Endothelial cell of umbilical vein (primary cell): ENCODE measurements around the gene TMC4. TPM values are rescaled to one million over a fixed set of nuclear protein-coding genes. Genes with fewer than 3 reads are reported as not detected.

Experiments used
- BruUV-seq: library from RNA; stranded (reverse); fragments of 400-500 nt; replicated peaks from 2 replicates; lab custom pipeline; 2021; lab: Mats Ljungman, UMichigan
- CTCF ChIA-PET: fragments of 300-600, 350-600 bp; sonication (Branson Sonifier 250); formaldehyde crosslinking; loops from one replicate; lab custom pipeline; 2021; ENCODE audit warnings: antibody characterized with exemption, inconsistent platforms; lab: Charles Lee
- POLR2A ChIA-PET: fragments of 300-600, 350-600 bp; sonication (Branson Sonifier 250); formaldehyde crosslinking; loops from one replicate; lab custom pipeline; 2021; ENCODE audit warnings: antibody characterized with exemption, inconsistent platforms; lab: Charles Lee
- DNase-seq: peaks from one replicate; pipeline ENCODE4 v3.0.0-alpha.2; 2011; ENCODE audit warnings: low read depth, low spot score
- FAIRE-seq: peaks from 2 replicates; lab custom pipeline; 2011; peaks lifted over from hg19 to GRCh38; lab: Jason Lieb, UNC
- H2AFZ ChIP-seq: 2 replicates; pipeline ENCODE4 v1.6.0; 2012; ENCODE audit warnings: low read depth, low read length, control low read depth, inconsistent platforms
- H3K27ac ChIP-seq: 2 replicates; pipeline ENCODE4 v1.5.1; 2011; ENCODE audit warnings: low read depth, mild to moderate bottlenecking, control low read depth, low read length, moderate library complexity; ENCODE audit not compliant: insufficient read depth
- H3K27me3 ChIP-seq, 2 experiments: 2 replicates each; pipeline versions ENCODE4 v1.6.0 to v1.6.1; 2011; ENCODE audit warnings: low read length in 2 of 2, mixed read lengths in 1 of 2; ENCODE audit not compliant: control insufficient read depth in 2 of 2, insufficient read depth in 2 of 2
- H3K36me3 ChIP-seq, 2 experiments: 2 replicates in 1 of 2; 3 replicates in 1 of 2; pipeline ENCODE4 v1.5.1; 2011; ENCODE audit warnings: low read length in 2 of 2, mild to moderate bottlenecking in 1 of 2, moderate library complexity in 1 of 2; ENCODE audit not compliant: control insufficient read depth in 2 of 2, insufficient read depth in 2 of 2; ENCODE audit errors: extremely low read depth in 1 of 2
- H3K4me1 ChIP-seq: 3 replicates; pipeline ENCODE4 v1.5.1; 2011; ENCODE audit warnings: mild to moderate bottlenecking, low read length; ENCODE audit not compliant: control insufficient read depth, insufficient read depth; ENCODE audit errors: extremely low read depth
- H3K4me2 ChIP-seq: 2 replicates; pipeline ENCODE4 v1.6.1; 2011; ENCODE audit warnings: low read length, control low read depth, mixed read lengths; ENCODE audit not compliant: insufficient read depth
- H3K4me3 ChIP-seq, 3 experiments: fragments of 200-600 bp in 1 of 3; sonication (generic), shearing (Covaris generic) in 1 of 3; replicated peaks in 1 of 3; 2 replicates each; pipeline ENCODE4 v1.5.1; 2011 to 2016; ENCODE audit warnings: control low read depth in 3 of 3, low read length in 3 of 3, mild to moderate bottlenecking in 2 of 3, inconsistent platforms in 1 of 3, low read depth in 1 of 3, moderate library complexity in 1 of 3; ENCODE audit not compliant: insufficient read depth in 1 of 3
- H3K79me2 ChIP-seq: 2 replicates; pipeline ENCODE4 v1.6.0; 2012; ENCODE audit warnings: low read length, inconsistent platforms; ENCODE audit not compliant: control insufficient read depth, insufficient read depth
- H3K9ac ChIP-seq: replicated peaks from 2 replicates; pipeline ENCODE3; 2011; ENCODE audit warnings: low read length, control low read depth; ENCODE audit not compliant: insufficient read depth; ENCODE audit errors: extremely low read depth
- H3K9me1 ChIP-seq: replicated peaks from 3 replicates; pipeline ENCODE4 v1.6.0; 2011; ENCODE audit warnings: mild to moderate bottlenecking, low read length; ENCODE audit not compliant: control insufficient read depth, insufficient read depth; ENCODE audit errors: extremely low read depth
- H3K9me3 ChIP-seq: replicated peaks from 2 replicates; pipeline ENCODE4 v1.5.1; 2012; ENCODE audit warnings: low read length, inconsistent platforms; ENCODE audit not compliant: control insufficient read depth, insufficient read depth
- H4K20me1 ChIP-seq: replicated peaks from 2 replicates; pipeline ENCODE3; 2011; ENCODE audit warnings: mild to moderate bottlenecking, low read length; ENCODE audit not compliant: control insufficient read depth, insufficient read depth; ENCODE audit errors: extremely low read depth
- EZH2 ChIP-seq: IDR thresholded peaks from 2 replicates; pipeline ENCODE4 v1.6.1; 2012; ENCODE audit warnings: borderline replicate concordance, low read depth, mild to moderate bottlenecking, moderate library complexity, low read length, inconsistent platforms; ENCODE audit not compliant: severe bottlenecking
- FOS ChIP-seq: IDR thresholded peaks from 2 replicates; pipeline ENCODE4 v1.6.1; 2011; ENCODE audit warnings: mild to moderate bottlenecking, low read length, moderate library complexity, borderline replicate concordance; ENCODE audit not compliant: insufficient read depth
- GATA2 ChIP-seq: IDR thresholded peaks from 2 replicates; pipeline ENCODE4 v1.7.0; 2011; ENCODE audit warnings: low read depth, mild to moderate bottlenecking, moderate library complexity, mixed read lengths, low read length; ENCODE audit not compliant: insufficient read length, insufficient read depth
- JUN ChIP-seq: IDR thresholded peaks from 2 replicates; pipeline ENCODE4 v1.6.1; 2011; ENCODE audit warnings: borderline replicate concordance, low read depth; ENCODE audit not compliant: insufficient read length, insufficient read depth
- MYC ChIP-seq: IDR thresholded peaks from one replicate; pipeline ENCODE4 v1.6.1; 2011; ENCODE audit warnings: mild to moderate bottlenecking, low read depth, low read length
- POLR2A ChIP-seq: IDR thresholded peaks from 2 replicates; pipeline ENCODE4 v1.6.1; 2012; ENCODE audit warnings: low read depth, mild to moderate bottlenecking, control low read depth, low read length
- POLR2AphosphoS5 ChIP-seq: IDR thresholded peaks from 2 replicates; pipeline ENCODE4 v1.6.1; 2012; ENCODE audit warnings: low read depth, mild to moderate bottlenecking, control low read depth, low read length, moderate library complexity; ENCODE audit not compliant: insufficient read depth
- dilution Hi-C: fragments of 300-500 bp; cut with MboI; formaldehyde crosslinking; loops from one replicate; pipeline ENCODE4 v1.15.0; 2019; ENCODE audit warnings: low sequenced_read_pairs; ENCODE audit not compliant: extremely low pct_ligation_motif_present
- intact Hi-C: fragments of 100-400 bp; cut with micrococcal nuclease; formaldehyde crosslinking; loops from one replicate; pipeline ENCODE4 v1.10.0; 2022
- polyA plus RNA-seq, 4 experiments: library from polyadenylated mRNA; depleted of rRNA in 3 of 4; stranded (reverse) in 3 of 4; unstranded in 1 of 4; fragments of >200 nt; gene quantifications; 2 replicates each; pipeline versions ENCODE4 v1.2.1 to v1.2.3, GENCODE V29; 2011 to 2012; ENCODE audit warnings: missing spikeins in 1 of 4
- total RNA-seq: library from RNA; stranded (reverse); gene quantifications from 2 replicates; pipeline ENCODE4 v1.2.3, GENCODE V29; 2021
- TF ChIP-seq, protein P1 (sequence below), 2 donors: IDR thresholded peaks; 1 replicate in 1 of 2; 2 replicates in 1 of 2; pipeline ENCODE4 v1.5.1; 2011; ENCODE audit warnings: low read length in 2 of 2, mild to moderate bottlenecking in 2 of 2, moderate library complexity in 2 of 2, control low read depth in 1 of 2, inconsistent platforms in 1 of 2, low read depth in 1 of 2; ENCODE audit not compliant: insufficient read depth in 1 of 2; ENCODE audit errors: extremely low read depth in 1 of 2

Gene TMC4
- total and polyA plus RNA-seq, 2 donors (not counting 3 experiments of a cell fraction or from before 2014, with no cell fraction given) = 0.71 to 1.7 TPM

GRCh38 chr19:54155694-54156093 is 17.3 kb downstream of the TMC4 start:
- Histone ChIP-seq H2AFZ (no peak overlapping the region), H3K9me1 (no peaks in the 10 kb centered on the region), H3K27me3 (no peaks in the 10 kb centered on the region), H3K9me3 (no peaks in the 10 kb centered on the region), H3K4me2 (no peak overlapping the region), H3K27ac (no peak overlapping the region), H4K20me1 (no peaks in the 10 kb centered on the region), H3K36me3 (peaks cover 11 to 56% of the 10 kb centered on the region in 2 experiments), H3K4me3 (no peak overlapping the region), H3K79me2 (peaks cover 4% of the 10 kb centered on the region), H3K9ac (no peak overlapping the region), H3K4me1 (peaks cover 14% of the 10 kb centered on the region)
- ChIA-PET CTCF (no interaction called here), POLR2A (no interaction called here)
- intact Hi-C loops (no loop called here), dilution Hi-C loops (no loop called here)
- FAIRE-seq (no peak), DNase-seq (no peak)
- TF ChIP-seq EZH2 (no peak), FOS (no peak), MYC (no peak), JUN (no peak), GATA2 (no peak), POLR2A (no peak), POLR2AphosphoS5 (no peak)
- TF ChIP-seq, protein P1, sequence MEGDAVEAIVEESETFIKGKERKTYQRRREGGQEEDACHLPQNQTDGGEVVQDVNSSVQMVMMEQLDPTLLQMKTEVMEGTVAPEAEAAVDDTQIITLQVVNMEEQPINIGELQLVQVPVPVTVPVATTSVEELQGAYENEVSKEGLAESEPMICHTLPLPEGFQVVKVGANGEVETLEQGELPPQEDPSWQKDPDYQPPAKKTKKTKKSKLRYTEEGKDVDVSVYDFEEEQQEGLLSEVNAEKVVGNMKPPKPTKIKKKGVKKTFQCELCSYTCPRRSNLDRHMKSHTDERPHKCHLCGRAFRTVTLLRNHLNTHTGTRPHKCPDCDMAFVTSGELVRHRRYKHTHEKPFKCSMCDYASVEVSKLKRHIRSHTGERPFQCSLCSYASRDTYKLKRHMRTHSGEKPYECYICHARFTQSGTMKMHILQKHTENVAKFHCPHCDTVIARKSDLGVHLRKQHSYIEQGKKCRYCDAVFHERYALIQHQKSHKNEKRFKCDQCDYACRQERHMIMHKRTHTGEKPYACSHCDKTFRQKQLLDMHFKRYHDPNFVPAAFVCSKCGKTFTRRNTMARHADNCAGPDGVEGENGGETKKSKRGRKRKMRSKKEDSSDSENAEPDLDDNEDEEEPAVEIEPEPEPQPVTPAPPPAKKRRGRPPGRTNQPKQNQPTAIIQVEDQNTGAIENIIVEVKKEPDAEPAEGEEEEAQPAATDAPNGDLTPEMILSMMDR (IDR thresholded peaks at IDR 0.05; ENCODE audit: extremely low read depth in 1 of 2, insufficient read depth in 1 of 2, low read depth in 1 of 2, low read length in 2 of 2) = no peak
- BruUV-seq = no TSS peak
